SK-N-SH treated with all-trans-retinoic acid at 6 μM for 48 hours (cell line): ENCODE results near the gene TMC7.

Experiments
- ATAC-seq: fragments of 200-7000 bp; cut with Tn5 transposase; 3 replicates; pipeline ENCODE4 v1.9.1; 2020; ENCODE audit warnings: mild to moderate bottlenecking, moderate library complexity
- ARNTL ChIP-seq: fragments of 450-650 bp; formaldehyde crosslinking; IDR thresholded peaks from 2 replicates; pipeline ENCODE4 v1.5.0; 2020; ENCODE audit warnings: low read depth, mild to moderate bottlenecking, moderate library complexity, borderline replicate concordance
- BACH2 ChIP-seq: fragments of 250-450 bp; sonication (Bioruptor Pico); IDR thresholded peaks from 2 replicates; pipeline ENCODE4 v1.9.0; 2021; ENCODE audit warnings: mild to moderate bottlenecking, borderline replicate concordance
- ESRRG ChIP-seq: fragments of 250-450 bp; sonication (Bioruptor Pico); IDR thresholded peaks from 2 replicates; pipeline ENCODE4 v1.6.1; 2021; ENCODE audit warnings: mild to moderate bottlenecking
- GLIS3 ChIP-seq: fragments of 250-450 bp; sonication (Bioruptor Pico); IDR thresholded peaks from 2 replicates; pipeline ENCODE4 v1.5.0; 2020; ENCODE audit warnings: mild to moderate bottlenecking, moderate library complexity
- RARB ChIP-seq: fragments of 250-450 bp; sonication (Bioruptor Pico); IDR thresholded peaks from 2 replicates; pipeline ENCODE4 v1.8.0; 2021; ENCODE audit warnings: mild to moderate bottlenecking, moderate library complexity
- SNAI2 ChIP-seq: fragments of 250-450 bp; sonication (Bioruptor Pico); IDR thresholded peaks from 2 replicates; pipeline ENCODE4 v1.5.0; 2020; ENCODE audit warnings: mild to moderate bottlenecking, moderate library complexity
- TCF4 ChIP-seq: fragments of 250-450 bp; sonication (Bioruptor Pico); IDR thresholded peaks from 2 replicates; pipeline ENCODE4 v1.8.0; 2021; ENCODE audit warnings: mild to moderate bottlenecking, moderate library complexity, borderline replicate concordance
- TOX ChIP-seq: fragments of 250-450 bp; sonication (Bioruptor Pico); IDR thresholded peaks from 2 replicates; pipeline ENCODE4 v1.8.0; 2021; ENCODE audit warnings: mild to moderate bottlenecking, moderate library complexity, borderline replicate concordance
- ZC3H10 ChIP-seq: fragments of 250-450 bp; sonication (Bioruptor Pico); IDR thresholded peaks from 2 replicates; pipeline ENCODE4 v1.5.1; 2021; ENCODE audit warnings: mild to moderate bottlenecking, moderate library complexity
- ZFP3 ChIP-seq: fragments of 250-450 bp; sonication (Bioruptor Pico); IDR thresholded peaks from 2 replicates; pipeline ENCODE4 v1.5.0; 2020; ENCODE audit warnings: mild to moderate bottlenecking, moderate library complexity
- ZFP30 ChIP-seq: fragments of 450-650 bp; formaldehyde crosslinking; IDR thresholded peaks from 2 replicates; pipeline ENCODE4 v1.5.0; 2022; ENCODE audit warnings: mild to moderate bottlenecking, moderate library complexity
- ZNF565 ChIP-seq: fragments of 450-650 bp; formaldehyde crosslinking; conservative IDR thresholded peaks from 2 replicates; pipeline ENCODE4 v1.5.0; 2020; ENCODE audit warnings: low read depth, mild to moderate bottlenecking, moderate library complexity
- TF ChIP-seq, protein P1 (sequence below): fragments of 250-450 bp; sonication (Bioruptor Pico); IDR thresholded peaks from 2 replicates; pipeline ENCODE4 v1.8.0; 2020; ENCODE audit warnings: mild to moderate bottlenecking, moderate library complexity, borderline replicate concordance
- TF ChIP-seq, protein P2 (sequence below): fragments of 250-450 bp; sonication (Bioruptor Pico); IDR thresholded peaks from 2 replicates; pipeline ENCODE4 v1.5.1; 2021; ENCODE audit warnings: mild to moderate bottlenecking, moderate library complexity
- TF ChIP-seq, protein P3 (sequence below): fragments of 250-450 bp; sonication (Bioruptor Pico); IDR thresholded peaks from 2 replicates; pipeline ENCODE4 v1.8.0; 2021; ENCODE audit warnings: low read depth, mild to moderate bottlenecking, moderate library complexity, borderline replicate concordance

The TMC7 gene

DNA sequence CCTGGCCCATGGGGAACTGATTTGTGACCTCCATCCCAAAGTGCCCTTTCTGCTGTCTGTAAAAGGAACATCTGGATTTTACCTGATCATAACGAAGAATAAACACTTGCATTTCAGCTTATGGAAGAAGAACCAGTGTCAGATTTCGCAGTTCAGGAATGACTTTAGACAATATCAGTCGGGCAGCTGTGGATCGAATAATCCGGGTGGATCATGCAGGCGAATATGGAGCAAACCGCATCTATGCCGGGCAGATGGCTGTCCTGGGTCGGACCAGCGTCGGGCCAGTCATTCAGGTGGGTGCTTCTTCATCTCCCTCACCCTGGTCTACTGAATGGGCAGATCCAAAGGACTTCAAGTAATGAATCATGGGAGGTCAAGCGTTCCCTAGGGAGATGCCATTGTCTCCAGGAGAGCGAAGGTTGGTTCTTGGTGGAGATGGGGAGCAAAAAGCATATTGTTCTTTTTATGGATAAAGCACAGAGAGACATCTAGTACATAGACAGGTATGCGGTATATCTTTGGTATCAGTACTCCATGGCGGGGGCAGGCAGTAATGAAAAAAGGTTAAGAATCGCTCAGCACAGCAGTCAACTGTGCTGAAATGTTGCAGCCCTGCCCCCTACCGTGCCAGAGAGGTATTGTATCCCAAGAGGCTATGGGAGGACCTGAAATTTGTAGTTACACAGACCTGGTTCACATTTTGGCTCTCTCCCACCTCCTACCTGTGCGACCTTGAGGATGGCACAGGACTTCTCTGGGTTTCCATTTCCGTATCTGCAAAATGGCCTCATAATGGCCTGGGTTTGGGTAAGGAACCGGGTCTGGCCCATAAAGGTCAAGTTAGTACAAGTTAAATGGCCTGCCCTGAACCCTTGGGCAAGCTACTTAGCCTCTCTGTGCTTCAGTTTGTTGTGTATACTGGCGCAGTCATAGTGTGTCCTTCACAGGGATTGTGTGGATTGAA lies 88.4 kb downstream of the TMC7 start:
- ATAC-seq, result peak; percentile 65
- TF ChIP-seq ARNTL, result no peak
- TF ChIP-seq TOX (CRISPR knock-in tag), result no peak
- TF ChIP-seq, protein P1, sequence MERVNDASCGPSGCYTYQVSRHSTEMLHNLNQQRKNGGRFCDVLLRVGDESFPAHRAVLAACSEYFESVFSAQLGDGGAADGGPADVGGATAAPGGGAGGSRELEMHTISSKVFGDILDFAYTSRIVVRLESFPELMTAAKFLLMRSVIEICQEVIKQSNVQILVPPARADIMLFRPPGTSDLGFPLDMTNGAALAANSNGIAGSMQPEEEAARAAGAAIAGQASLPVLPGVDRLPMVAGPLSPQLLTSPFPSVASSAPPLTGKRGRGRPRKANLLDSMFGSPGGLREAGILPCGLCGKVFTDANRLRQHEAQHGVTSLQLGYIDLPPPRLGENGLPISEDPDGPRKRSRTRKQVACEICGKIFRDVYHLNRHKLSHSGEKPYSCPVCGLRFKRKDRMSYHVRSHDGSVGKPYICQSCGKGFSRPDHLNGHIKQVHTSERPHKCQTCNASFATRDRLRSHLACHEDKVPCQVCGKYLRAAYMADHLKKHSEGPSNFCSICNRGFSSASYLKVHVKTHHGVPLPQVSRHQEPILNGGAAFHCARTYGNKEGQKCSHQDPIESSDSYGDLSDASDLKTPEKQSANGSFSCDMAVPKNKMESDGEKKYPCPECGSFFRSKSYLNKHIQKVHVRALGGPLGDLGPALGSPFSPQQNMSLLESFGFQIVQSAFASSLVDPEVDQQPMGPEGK (CRISPR knock-in tag), result no peak
- no peak for TF ChIP-seq ESRRG (CRISPR knock-in tag)

DNA sequence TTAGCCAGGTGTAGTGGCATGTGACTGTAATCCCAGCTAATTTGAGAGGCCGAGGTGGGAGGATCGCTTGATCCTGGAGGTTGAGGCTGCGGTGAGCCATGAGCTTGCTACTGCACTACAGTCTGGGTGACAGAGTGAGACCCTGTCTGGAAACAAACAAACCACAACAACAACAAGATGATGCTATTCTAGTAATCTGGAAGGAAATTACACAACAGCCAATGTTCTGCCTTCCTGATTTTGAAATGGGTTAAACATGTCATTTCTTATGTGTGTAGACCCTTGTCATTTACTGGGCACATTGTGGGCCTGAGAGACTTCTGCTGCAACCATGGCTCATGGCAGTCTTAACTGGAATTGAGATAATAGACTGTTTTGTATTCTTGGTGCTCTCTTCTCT lies 89.6 kb downstream of the TMC7 start:
- TF ChIP-seq RARB (CRISPR knock-in tag), result no peak
- no peak for TF ChIP-seq TOX (CRISPR knock-in tag)
- TF ChIP-seq ZFP30, result no peak
- TF ChIP-seq, protein P1 (CRISPR knock-in tag), result no peak
- TF ChIP-seq GLIS3 (CRISPR knock-in tag), result no peak
- no peak for TF ChIP-seq BACH2 (CRISPR knock-in tag)
- TF ChIP-seq, protein P2, sequence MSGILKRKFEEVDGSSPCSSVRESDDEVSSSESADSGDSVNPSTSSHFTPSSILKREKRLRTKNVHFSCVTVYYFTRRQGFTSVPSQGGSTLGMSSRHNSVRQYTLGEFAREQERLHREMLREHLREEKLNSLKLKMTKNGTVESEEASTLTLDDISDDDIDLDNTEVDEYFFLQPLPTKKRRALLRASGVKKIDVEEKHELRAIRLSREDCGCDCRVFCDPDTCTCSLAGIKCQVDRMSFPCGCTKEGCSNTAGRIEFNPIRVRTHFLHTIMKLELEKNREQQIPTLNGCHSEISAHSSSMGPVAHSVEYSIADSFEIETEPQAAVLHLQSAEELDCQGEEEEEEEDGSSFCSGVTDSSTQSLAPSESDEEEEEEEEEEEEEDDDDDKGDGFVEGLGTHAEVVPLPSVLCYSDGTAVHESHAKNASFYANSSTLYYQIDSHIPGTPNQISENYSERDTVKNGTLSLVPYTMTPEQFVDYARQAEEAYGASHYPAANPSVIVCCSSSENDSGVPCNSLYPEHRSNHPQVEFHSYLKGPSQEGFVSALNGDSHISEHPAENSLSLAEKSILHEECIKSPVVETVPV, result no peak
- TF ChIP-seq ZNF565 (CRISPR knock-in tag), result no peak
- TF ChIP-seq, protein P3, sequence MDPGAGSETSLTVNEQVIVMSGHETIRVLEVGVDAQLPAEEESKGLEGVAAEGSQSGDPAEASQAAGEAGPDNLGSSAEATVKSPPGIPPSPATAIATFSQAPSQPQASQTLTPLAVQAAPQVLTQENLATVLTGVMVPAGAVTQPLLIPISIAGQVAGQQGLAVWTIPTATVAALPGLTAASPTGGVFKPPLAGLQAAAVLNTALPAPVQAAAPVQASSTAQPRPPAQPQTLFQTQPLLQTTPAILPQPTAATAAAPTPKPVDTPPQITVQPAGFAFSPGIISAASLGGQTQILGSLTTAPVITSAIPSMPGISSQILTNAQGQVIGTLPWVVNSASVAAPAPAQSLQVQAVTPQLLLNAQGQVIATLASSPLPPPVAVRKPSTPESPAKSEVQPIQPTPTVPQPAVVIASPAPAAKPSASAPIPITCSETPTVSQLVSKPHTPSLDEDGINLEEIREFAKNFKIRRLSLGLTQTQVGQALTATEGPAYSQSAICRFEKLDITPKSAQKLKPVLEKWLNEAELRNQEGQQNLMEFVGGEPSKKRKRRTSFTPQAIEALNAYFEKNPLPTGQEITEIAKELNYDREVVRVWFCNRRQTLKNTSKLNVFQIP (CRISPR knock-in tag), result no peak
- ATAC-seq, result no peak

DNA sequence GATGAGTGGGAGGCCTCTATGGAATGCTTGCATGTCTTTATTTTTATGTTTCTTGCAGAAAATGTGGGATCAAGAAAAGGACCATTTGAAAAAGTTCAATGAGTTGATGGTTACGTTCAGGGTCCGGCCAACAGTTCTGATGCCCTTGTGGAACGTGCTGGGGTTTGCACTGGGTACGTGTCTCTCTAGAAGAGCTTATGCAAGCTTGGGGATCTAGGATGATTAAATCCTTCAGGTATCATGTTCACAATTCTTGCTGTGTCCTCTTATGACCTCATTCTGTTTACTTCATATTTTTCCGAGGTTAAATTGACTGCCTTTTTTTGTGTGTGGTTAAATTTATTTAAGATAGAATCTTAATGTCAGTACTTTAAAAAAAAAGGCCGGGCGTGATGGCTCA lies 90.1 kb downstream of the TMC7 start:
- TF ChIP-seq TOX (CRISPR knock-in tag) (no peak), TCF4 (no peak)
- no peak for ATAC-seq

DNA sequence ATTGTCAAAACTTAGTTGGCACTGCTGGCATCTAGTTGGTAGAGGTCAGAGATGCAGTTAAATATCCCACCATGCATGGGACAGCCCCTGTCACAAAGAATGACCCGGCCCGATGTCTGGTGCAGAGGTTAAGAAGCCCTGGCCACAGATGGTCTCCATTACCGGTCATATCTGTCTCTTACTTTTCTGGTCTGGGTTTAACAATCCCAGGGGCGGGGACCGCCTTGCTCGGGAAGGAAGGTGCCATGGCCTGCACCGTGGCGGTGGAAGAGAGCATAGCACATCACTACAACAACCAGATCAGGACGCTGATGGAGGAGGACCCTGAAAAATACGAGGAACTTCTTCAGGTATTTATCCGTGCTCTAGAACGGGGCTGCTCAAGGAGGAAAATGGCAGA lies 91.8 kb downstream of the TMC7 start:
- TF ChIP-seq, protein P2, result no peak
- no peak for TF ChIP-seq ZC3H10 (CRISPR knock-in tag)
- TF ChIP-seq, protein P1 (CRISPR knock-in tag), result no peak
- TF ChIP-seq ZNF565 (CRISPR knock-in tag), result no peak
- TF ChIP-seq SNAI2 (CRISPR knock-in tag), result no peak
- TF ChIP-seq ESRRG (CRISPR knock-in tag), result no peak
- TF ChIP-seq ZFP30, result no peak
- TF ChIP-seq TCF4, result no peak
- no peak for TF ChIP-seq ZFP3 (CRISPR knock-in tag)

More for the DNA sequence above, 91.8 kb downstream of the TMC7 start:
- ATAC-seq, result no peak
